PC-3 (cell line): Measurements from ENCODE around the gene NHSL1.

Experiments
- CTCF ChIP-seq: fragments of 300-600 bp; sonication (generic); conservative IDR thresholded peaks from 2 replicates; pipeline ENCODE4 v1.5.1; 2017; ENCODE audit warnings: antibody characterized with exemption, low read depth, mild to moderate bottlenecking, low read length
- EZH2phosphoT487 ChIP-seq: fragments of 300-600 bp; sonication (generic); IDR thresholded peaks from 2 replicates; pipeline ENCODE4 v1.6.1; 2018; ENCODE audit warnings: mild to moderate bottlenecking, antibody characterized with exemption, low read length, borderline replicate concordance

DNA sequence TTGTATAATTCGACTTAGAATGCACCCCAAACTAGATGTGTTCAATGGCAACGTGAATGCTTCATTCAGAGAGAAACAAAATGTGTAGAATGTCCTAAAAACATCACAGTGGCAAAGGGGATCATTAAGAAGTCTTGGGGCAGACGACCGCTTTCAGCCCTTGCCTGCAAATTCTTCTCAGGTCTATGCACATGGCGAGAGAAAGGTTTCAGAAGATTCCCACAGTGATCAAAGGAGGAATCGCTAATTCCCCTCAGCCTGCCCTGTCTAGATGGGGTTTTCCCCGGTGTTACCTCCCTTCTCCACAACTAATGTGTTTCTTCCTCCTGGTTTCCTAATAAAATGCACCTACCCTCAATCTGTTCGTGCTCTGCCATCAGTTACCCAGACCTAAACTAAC, 13.3 kb upstream of the NHSL1 start:
- TF ChIP-seq EZH2phosphoT487 (no peak), CTCF (no peak)
